Activated naive CD8-positive, alpha-beta T cell treated with anti-CD3 and anti-CD28 coated beads, Interleukin-2, amount 50 U/mL, for 24 hours (primary cell): ENCODE measurements around the gene WNT8B.
A peak's percentile ranks its signal among the peaks of the same experiment; 100 is the strongest.

Source experiments
- ATAC-seq: fragments of 150-1000 bp; cut with Tn5 transposase; one replicate; pipeline ENCODE4 v1.10.0; 2021
- DNase-seq: peaks from one replicate; pipeline ENCODE4 v3.0.0; 2021
- H3K27ac Mint-ChIP-seq: one replicate; pipeline ENCODE4 v1.8.0; 2021; ENCODE audit warnings: mild to moderate bottlenecking, mixed read lengths
- H3K27me3 Mint-ChIP-seq: one replicate; pipeline ENCODE4 v1.8.0; 2021; ENCODE audit warnings: mixed read lengths
- H3K36me3 Mint-ChIP-seq: one replicate; pipeline ENCODE4 v1.8.0; 2021; ENCODE audit warnings: low read depth, mixed read lengths
- H3K4me1 Mint-ChIP-seq: one replicate; pipeline ENCODE4 v1.8.0; 2021; ENCODE audit warnings: mixed read lengths
- H3K4me3 Mint-ChIP-seq: one replicate; pipeline ENCODE4 v1.8.0; 2021; ENCODE audit warnings: mild to moderate bottlenecking, moderate library complexity, mixed read lengths
- H3K9me3 Mint-ChIP-seq: one replicate; pipeline ENCODE4 v1.8.0; 2021; ENCODE audit warnings: mixed read lengths

The WNT8B gene

DNA sequence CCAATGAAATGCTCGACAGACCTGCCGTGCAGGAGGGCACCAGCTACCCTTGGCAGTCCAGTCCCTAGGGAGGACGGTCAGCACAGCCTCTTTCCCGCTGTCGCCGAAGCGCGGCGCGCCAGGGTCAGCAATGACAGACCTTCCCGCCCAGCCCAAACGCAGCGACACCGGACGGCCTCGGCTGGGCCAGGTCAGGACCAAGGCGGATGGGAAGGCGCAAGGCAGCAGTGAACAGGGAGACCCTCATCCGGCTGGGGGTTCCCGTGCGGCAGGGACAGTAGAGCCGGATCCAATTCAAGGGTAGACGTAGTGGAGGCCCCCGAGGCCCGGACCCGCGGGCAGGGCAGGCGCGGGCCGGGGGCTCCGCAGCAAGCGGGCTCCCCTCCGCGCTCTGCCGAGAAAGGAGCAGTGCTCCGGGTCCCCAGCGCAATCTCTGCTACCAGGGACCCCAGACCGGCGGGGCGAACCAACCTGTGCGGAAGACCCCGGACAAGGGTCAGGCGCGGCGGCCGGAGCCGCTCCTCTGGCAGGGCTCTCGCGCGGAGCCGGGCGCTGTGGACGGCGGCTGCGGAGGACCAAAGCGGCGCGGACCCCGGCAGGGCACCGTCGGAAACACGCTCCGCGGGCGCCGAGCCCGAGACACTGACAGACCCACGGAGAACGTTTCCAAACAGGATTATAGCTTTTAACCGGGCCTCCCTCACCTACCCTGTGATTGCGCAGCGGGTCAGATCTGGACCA, 56.7 kb downstream of the WNT8B start, which contains the start of gene SEC31B:
TSS of gene SEC31B (minus strand) at position 551 of the 741 bp plus-strand sequence. CDS start 2,909 bp downstream, outside the sequence.
- Mint-ChIP-seq H3K4me1 (peaks cover 11% of the 10 kb centered on the region), H3K36me3 (peaks cover 20% of the 10 kb centered on the region)
- no peak for ATAC-seq

DNA sequence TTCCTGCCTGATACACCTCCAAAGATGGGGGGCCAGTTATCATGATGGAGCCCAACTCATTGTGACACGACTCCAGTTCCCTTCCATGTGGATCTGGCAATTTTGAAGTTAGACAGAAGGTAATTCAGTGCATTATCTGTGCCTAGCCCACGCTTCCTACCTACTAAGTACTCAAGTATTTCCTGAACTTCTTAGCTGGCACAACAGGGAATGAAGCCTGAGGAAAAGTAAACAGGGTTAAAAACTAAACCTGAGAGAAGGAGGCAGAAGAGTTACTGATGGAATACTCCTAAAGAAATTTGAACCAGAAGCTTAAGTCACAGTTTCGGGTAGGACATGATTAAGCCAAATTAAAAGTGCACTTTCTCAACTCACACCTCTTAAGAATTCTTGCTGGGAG, 58.0 kb downstream of the WNT8B start:
- no peaks in the 10 kb centered on the region for H3K9me3 Mint-ChIP-seq
- DNase-seq (no peak), ATAC-seq (no peak)
- peaks cover 25% of the 10 kb centered on the region for H3K36me3 Mint-ChIP-seq
- H3K27me3 Mint-ChIP-seq: no peaks in the 10 kb centered on the region
- H3K4me3 Mint-ChIP-seq: no peak overlapping the region
- peaks cover 12% of the 10 kb centered on the region for H3K4me1 Mint-ChIP-seq
- H3K27ac Mint-ChIP-seq: no peak overlapping the region

More for the DNA sequence above, 56.7 kb downstream of the WNT8B start, which contains the start of gene SEC31B:
- no peaks in the 10 kb centered on the region for H3K27me3 Mint-ChIP-seq
- no peak for DNase-seq
- H3K27ac Mint-ChIP-seq: no peak within 1 kb of the TSS
- H3K4me3 Mint-ChIP-seq: no peak within 1 kb of the TSS
- no peaks in the 10 kb centered on the region for H3K9me3 Mint-ChIP-seq

DNA sequence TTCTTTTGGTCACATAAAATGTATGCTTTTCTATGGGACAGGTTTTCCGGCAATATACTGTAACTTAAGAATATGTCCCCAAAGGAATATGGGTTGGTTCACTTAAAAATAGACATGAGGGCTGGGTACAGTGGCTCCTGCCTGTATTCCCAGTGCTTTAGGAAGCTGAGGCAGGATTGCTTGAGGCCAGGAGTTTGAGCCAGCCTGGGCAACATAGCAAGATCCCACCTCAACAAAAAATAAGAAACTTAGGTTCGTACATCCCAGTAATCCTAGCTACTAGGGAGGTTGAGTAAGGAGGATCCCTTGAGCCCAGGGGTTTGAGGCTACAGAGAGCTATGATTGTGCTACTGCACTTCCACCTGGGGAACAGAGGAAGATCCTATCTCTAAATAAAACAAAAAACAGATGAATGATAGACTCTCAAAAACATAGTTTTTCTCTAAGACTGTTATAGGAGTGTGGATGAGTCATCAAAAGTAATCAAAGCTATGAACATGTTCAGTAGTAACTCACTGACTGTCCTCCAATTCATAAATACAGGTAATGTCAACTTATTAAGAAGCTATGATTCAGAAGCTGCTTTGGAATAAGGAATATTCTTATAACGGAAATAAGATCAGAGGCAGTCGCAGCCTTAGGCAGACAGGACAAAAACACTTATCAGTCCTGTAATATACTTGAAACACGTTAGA, 59.4 kb downstream of the WNT8B start:
- Mint-ChIP-seq H3K4me3 (no peak overlapping the region), H3K27me3 (no peaks in the 10 kb centered on the region), H3K36me3 (peaks cover 33% of the 10 kb centered on the region), H3K4me1 (peaks cover 24% of the 10 kb centered on the region), H3K27ac (no peak overlapping the region), H3K9me3 (no peaks in the 10 kb centered on the region)
- no peak for DNase-seq
- no peak for ATAC-seq

DNA sequence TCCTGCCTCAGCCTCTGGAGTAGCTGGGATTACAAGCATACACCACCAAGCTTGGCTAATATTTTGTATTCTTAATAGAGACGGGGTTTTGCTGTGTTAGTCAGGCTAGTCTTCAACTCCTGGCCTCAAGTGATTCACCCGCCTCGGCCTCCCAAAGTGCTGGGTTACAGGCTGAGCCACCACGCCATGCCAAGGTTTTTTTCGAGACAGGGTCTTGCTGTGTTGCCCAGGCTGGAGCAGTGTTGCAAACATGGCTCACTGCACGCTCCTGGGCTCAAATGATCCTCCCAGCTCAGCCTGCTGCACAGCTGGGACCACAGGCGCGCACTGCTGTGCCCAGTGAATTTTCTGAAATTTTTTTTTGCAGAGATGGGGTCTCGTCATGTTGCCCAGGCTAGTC, 60.1 kb downstream of the WNT8B start:
- DNase-seq (no peak), ATAC-seq (no peak)
- H3K27ac Mint-ChIP-seq: no peak overlapping the region
- H3K4me3 Mint-ChIP-seq: no peak overlapping the region
- no peaks in the 10 kb centered on the region for H3K27me3 Mint-ChIP-seq
- peaks cover 33% of the 10 kb centered on the region for H3K36me3 Mint-ChIP-seq
- no peaks in the 10 kb centered on the region for H3K9me3 Mint-ChIP-seq
- H3K4me1 Mint-ChIP-seq: peaks cover 29% of the 10 kb centered on the region

DNA sequence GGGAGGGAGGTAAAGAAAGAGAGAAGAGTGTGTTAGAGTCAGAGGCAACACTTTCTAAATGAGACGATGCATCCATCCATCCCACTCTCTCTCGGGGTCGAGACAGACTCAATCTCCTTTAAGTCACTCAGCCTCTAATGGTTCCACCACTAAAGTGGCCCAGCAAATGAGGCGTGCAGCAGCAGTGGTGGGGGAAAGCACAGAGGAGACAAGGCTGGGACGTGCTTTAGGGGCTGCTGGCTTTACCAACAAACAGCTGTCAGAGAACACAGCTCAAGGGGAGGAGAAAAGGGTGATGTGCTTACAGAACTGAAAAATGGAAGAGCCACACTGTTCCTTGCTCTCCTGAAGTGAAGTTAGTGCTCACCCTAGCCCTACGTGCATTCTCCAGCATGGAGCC, 61.4 kb downstream of the WNT8B start:
- no peaks in the 10 kb centered on the region for H3K9me3 Mint-ChIP-seq
- H3K4me1 Mint-ChIP-seq: peaks cover 28% of the 10 kb centered on the region
- H3K27ac Mint-ChIP-seq: no peak overlapping the region
- DNase-seq (no peak), ATAC-seq (no peak)
- H3K4me3 Mint-ChIP-seq: no peak overlapping the region
- H3K36me3 Mint-ChIP-seq: peaks cover 41% of the 10 kb centered on the region
- H3K27me3 Mint-ChIP-seq: no peaks in the 10 kb centered on the region

DNA sequence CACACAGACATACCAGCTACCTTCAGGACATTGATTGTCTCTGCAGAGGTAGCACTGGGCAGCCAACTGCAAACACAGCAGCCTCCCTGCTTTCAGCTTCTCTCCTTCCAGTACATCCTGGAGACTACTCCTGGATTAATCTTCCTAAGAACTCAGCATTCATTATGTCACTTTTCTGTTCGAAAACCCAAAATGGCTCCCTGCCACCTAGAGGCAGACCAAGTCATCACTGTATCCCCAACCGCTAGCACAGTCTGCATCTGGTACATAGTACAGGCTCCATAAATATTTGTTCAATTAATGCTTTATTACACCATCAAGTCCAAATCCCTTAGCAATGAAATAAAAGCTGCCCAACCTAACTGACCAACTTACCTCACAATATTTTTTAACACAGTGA, 61.8 kb downstream of the WNT8B start:
- H3K4me1 Mint-ChIP-seq: peaks cover 28% of the 10 kb centered on the region
- H3K9me3 Mint-ChIP-seq: no peaks in the 10 kb centered on the region
- H3K27me3 Mint-ChIP-seq: no peaks in the 10 kb centered on the region
- ATAC-seq (no peak), DNase-seq (no peak)
- H3K4me3 Mint-ChIP-seq: no peak overlapping the region
- H3K36me3 Mint-ChIP-seq: peaks cover 46% of the 10 kb centered on the region
- H3K27ac Mint-ChIP-seq: no peak overlapping the region

DNA sequence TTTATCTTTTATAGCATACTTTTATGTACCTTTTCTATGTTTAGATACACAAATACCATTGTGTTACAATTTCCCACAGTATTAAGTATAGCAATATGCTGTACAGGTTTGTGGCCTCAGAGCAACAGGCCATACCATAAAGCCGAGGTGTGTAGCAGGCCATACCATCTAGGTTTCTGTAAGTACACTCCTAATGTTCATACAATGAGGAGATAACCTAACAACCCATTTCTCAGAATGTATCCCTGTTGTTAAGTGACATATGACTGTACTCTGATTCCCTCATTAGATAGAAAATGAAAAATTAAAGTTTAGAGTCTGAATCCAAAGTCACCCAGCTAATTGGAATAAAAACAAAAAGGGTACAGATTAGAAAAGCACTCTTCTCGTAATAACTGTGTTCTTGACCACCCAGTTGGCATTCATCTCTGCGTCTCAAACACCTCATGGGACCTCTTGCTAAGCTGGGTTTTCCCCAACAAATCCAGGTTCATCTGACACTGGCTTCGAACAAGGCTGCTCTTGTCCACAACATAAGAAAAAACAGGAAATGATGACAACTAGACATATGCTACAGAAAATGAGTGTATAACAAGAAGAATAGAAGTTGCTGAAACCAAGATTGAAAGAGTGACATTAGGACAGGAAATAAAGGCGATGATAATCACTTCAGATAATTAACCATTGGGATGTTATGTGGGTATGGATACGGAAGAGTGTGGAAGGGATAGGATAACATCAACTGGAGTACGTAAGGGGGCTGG, 65.5 kb downstream of the WNT8B start:
- Mint-ChIP-seq H3K27ac (peak overlapping the region; percentile 91), H3K36me3 (peaks cover 42% of the 10 kb centered on the region), H3K27me3 (no peaks in the 10 kb centered on the region), H3K9me3 (no peaks in the 10 kb centered on the region), H3K4me3 (peak overlapping the region; percentile 88), H3K4me1 (peaks cover 45% of the 10 kb centered on the region)
- no peak for DNase-seq
- ATAC-seq: peak; percentile 60

DNA sequence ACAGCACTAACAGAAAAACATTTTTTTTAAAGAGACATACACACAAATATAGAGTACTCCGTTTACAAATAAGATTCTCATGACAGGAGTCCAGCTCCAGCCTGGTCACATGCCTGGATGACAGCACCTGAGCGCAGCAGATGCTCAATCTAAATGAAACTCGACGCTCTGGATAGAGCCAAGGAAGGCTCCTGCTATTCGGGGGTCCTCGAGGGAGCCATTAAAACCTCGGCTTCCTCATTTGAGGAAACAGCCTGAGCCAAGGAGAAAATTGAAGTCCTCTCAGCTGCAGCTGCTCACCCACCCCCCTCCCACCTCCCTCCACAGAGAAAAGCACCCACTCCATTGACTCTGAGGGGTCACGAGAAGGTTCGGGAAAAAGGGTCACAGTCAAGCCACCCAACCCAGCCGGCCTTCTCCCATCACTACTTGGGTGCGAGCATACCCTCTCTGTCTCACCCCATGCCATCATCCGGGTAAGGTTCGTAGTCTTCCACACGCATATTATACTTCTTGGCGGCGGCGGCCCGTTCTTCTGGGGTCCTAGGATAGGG, 66.2 kb downstream of the WNT8B start:
- DNase-seq (no peak), ATAC-seq (no peak)
- Mint-ChIP-seq H3K36me3 (peaks cover 36% of the 10 kb centered on the region), H3K27ac (peak overlapping the region; percentile 91), H3K27me3 (no peaks in the 10 kb centered on the region), H3K9me3 (no peaks in the 10 kb centered on the region), H3K4me3 (peak overlapping the region; percentile 88), H3K4me1 (peaks cover 45% of the 10 kb centered on the region)

DNA sequence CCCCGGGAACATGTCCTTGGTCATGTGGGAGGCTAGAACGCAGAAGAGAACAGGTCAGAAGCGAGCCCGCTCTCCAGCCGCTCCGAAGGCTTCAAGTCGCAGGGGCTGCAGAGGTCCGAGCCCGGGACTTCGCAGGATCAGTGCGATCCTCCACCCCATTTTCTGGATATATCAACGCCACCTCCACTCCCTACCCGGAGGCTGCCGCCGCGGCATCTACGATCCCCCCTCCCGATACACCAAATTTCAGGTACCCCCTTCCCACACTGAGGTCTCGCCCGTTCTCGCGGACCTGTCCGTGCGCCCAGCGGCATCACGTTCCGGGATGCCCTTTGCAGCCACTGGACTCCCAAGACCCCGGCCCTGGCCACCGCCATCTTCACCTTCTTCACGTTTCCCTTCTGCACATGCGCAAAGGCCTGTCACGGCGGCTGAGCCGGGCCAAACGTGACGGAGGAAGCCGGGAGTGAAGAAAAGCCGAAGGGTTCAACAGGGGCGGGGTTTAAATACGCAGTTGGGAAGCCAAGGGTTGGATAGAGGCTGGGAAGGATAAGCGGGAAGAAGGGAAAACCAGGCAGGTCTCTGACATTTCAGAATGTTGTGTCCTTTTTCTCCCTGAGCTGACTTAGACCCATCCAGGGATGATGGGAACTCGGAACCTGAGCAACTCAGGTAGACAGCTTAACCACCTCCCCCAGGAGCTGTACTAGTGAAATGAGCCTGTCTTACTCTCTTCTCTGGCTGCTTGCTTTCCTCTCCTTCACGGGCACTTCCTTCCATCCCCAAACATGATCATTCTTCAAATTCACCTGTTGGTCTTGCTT, 66.9 kb downstream of the WNT8B start, which contains the start of gene NDUFB8:
TSS of gene NDUFB8 (minus strand) at position 397 of the 824 bp plus-strand sequence. CDS start at position 377, 20 bp downstream.
- Mint-ChIP-seq H3K36me3 (peaks cover 33% of the 10 kb centered on the region), H3K27ac (peak within 1 kb of the TSS; percentile 91), H3K27me3 (no peaks in the 10 kb centered on the region), H3K4me3 (peak within 1 kb of the TSS; percentile 88), H3K4me1 (peaks cover 48% of the 10 kb centered on the region), H3K9me3 (no peaks in the 10 kb centered on the region)
- ATAC-seq: peak; percentile 71
- DNase-seq: peak; percentile 91

DNA sequence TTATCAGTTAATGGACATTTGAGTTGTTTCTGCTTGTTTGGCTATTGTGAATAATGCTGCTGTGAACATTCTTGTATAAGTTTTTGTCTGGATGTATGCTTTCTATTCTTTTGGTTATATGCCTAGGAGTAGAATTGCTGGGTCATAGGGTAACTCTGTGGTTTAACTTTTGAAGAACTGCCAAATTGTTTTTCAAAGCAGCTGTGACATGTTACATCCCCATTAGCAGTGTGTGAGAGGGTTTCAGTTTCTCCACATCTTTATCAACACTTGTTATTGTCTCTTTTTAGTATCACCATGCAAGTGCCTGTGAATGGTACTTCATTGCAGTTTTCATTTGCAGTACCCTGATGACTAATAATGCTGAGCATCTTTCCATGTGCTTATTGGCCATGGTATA, 69.0 kb downstream of the WNT8B start:
- H3K9me3 Mint-ChIP-seq: no peaks in the 10 kb centered on the region
- no peak overlapping the region for H3K27ac Mint-ChIP-seq
- no peak overlapping the region for H3K4me3 Mint-ChIP-seq

More for the DNA sequence above, 69.0 kb downstream of the WNT8B start:
- peaks cover 16% of the 10 kb centered on the region for H3K36me3 Mint-ChIP-seq
- peaks cover 38% of the 10 kb centered on the region for H3K4me1 Mint-ChIP-seq
- DNase-seq (no peak), ATAC-seq (peak; percentile 4)
- no peaks in the 10 kb centered on the region for H3K27me3 Mint-ChIP-seq
